ENCODE data around the gene ABCA1. TPM values are rescaled to one million over a fixed set of nuclear protein-coding genes. Genes with fewer than 3 reads are reported as not detected.

Gene ABCA1
- total and polyA plus RNA-seq, 10 of the 15 experiments (the other 5 are each of a cell fraction or from before 2014, with no cell fraction given), result 0.01 to 0.56 (median 0.16) TPM

DNA sequence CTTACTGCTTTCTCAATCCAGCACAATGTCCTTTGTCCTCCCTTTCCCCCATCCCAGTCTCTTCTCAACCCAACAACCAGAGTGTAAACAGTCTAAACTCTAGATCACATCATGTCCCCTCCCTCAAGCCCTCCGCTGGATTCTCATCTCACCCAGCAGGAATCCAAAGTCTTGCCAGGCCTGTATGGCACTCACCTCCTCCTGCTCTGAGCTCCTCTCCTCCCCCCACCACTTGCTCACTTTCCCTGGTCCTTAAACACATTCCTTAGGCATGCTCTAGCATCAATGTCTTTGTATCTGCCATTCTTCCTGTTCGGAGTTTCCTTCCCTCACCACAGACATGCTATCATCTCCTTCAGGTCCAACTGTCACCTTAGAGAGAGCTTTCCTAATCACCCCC lies 85.3 kb downstream of the ABCA1 start (continued):
- TF ChIP-seq, protein P1, sequence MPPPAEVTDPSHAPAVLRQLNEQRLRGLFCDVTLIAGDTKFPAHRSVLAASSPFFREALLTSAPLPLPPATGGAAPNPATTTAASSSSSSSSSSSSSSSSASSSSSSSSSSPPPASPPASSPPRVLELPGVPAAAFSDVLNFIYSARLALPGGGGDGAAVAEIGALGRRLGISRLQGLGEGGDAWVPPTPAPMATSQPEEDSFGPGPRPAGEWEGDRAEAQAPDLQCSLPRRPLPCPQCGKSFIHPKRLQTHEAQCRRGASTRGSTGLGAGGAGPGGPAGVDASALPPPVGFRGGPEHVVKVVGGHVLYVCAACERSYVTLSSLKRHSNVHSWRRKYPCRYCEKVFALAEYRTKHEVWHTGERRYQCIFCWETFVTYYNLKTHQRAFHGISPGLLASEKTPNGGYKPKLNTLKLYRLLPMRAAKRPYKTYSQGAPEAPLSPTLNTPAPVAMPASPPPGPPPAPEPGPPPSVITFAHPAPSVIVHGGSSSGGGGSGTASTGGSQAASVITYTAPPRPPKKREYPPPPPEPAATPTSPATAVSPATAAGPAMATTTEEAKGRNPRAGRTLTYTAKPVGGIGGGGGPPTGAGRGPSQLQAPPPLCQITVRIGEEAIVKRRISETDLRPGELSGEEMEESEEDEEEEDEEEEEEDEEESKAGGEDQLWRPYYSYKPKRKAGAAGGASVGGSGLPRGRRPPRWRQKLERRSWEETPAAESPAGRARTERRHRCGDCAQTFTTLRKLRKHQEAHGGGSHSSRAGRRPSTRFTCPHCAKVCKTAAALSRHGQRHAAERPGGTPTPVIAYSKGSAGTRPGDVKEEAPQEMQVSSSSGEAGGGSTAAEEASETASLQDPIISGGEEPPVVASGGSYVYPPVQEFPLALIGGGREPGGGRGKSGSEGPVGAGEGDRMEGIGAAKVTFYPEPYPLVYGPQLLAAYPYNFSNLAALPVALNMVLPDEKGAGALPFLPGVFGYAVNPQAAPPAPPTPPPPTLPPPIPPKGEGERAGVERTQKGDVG (CRISPR knock-in tag; IDR thresholded peaks at IDR 0.05), result no peak
- TF ChIP-seq NBN (IDR thresholded peaks at IDR 0.05), result no peak

DNA sequence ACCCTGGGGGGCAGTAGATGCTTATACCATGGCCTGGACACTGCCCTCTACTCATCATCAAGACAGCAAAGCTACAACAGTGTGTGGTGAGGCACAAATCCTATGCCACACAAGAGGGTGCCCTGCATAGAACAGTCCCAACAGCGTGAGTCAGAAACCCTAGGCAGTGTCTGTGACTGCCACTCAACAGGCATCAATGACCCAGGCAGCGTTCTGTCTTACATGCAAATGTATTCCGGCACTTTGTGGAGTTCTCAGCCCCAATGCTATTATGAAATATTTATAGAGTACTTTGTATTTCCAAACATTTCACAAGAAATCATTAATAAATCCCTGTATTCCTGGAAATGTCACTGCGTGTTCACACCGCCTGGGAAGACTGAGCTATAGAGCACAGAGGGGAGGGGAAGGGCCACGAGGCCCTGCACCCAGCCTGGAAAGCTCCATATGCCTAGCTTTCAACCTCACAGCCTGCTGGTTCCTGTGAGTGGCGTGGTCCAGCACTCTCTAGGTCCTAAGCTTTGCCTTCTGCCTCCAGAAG lies 86.3 kb downstream of the ABCA1 start:
- Histone ChIP-seq H3K9ac (ENCODE audit: control insufficient read depth, insufficient read depth, low read length) (no peak overlapping the region), H4K20me1 (ENCODE audit: control insufficient read depth, insufficient read depth) (no peaks in the 10 kb centered on the region), H2AFZ (ENCODE audit: control insufficient read depth, low read depth, low read length) (no peak overlapping the region), H3K4me1 (ENCODE audit: control insufficient read depth, insufficient read depth, low read length) (no peaks in the 10 kb centered on the region), H3K4me2 (ENCODE audit: control insufficient read depth, insufficient read depth) (no peak overlapping the region), H3K4me3 (no peak overlapping the region), H3K36me3 (ENCODE audit: control insufficient read depth in 2 of 2, insufficient read depth in 2 of 2, low read length in 1 of 2) (no peaks in the 10 kb centered on the region), H3K27me3 (replicated peaks in 1 of 2; ENCODE audit: control insufficient read depth in 2 of 2, insufficient read depth in 2 of 2, low read length in 1 of 2) (peaks cover 1 to 2% of the 10 kb centered on the region in 2 experiments; a peak in 2 of 4 replicates), H3K9me3 (replicated peaks; ENCODE audit: control insufficient read depth, insufficient read depth, low read length) (no peaks in the 10 kb centered on the region), H3K27ac (ENCODE audit: control insufficient read depth, insufficient read depth) (no peak overlapping the region), H3K79me2 (ENCODE audit: control insufficient read depth, insufficient read depth, low read length) (no peaks in the 10 kb centered on the region)
- in situ Hi-C loops (cut with MboI), result no loop called here
- RAD21 ChIA-PET (ENCODE audit: unreplicated experiment), result no interaction called here
- POLR2A ChIA-PET, result no interaction called here
- TF ChIP-seq EZH2 (IDR thresholded peaks at IDR 0.05; ENCODE audit: borderline replicate concordance, control insufficient read depth, low read depth, low read length) (no peak), CHD1 (IDR thresholded peaks at IDR 0.05; ENCODE audit: low read depth, low read length) (no peak), ZNF217 (IDR thresholded peaks at IDR 0.05) (no peak), RCOR1 (conservative IDR thresholded peaks at IDR 0.05; ENCODE audit: low read depth, low read length) (no peak)
- TF ChIP-seq, protein P2, sequence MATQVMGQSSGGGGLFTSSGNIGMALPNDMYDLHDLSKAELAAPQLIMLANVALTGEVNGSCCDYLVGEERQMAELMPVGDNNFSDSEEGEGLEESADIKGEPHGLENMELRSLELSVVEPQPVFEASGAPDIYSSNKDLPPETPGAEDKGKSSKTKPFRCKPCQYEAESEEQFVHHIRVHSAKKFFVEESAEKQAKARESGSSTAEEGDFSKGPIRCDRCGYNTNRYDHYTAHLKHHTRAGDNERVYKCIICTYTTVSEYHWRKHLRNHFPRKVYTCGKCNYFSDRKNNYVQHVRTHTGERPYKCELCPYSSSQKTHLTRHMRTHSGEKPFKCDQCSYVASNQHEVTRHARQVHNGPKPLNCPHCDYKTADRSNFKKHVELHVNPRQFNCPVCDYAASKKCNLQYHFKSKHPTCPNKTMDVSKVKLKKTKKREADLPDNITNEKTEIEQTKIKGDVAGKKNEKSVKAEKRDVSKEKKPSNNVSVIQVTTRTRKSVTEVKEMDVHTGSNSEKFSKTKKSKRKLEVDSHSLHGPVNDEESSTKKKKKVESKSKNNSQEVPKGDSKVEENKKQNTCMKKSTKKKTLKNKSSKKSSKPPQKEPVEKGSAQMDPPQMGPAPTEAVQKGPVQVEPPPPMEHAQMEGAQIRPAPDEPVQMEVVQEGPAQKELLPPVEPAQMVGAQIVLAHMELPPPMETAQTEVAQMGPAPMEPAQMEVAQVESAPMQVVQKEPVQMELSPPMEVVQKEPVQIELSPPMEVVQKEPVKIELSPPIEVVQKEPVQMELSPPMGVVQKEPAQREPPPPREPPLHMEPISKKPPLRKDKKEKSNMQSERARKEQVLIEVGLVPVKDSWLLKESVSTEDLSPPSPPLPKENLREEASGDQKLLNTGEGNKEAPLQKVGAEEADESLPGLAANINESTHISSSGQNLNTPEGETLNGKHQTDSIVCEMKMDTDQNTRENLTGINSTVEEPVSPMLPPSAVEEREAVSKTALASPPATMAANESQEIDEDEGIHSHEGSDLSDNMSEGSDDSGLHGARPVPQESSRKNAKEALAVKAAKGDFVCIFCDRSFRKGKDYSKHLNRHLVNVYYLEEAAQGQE (IDR thresholded peaks at IDR 0.05; ENCODE audit: low read depth, low read length), result no peak
- TF ChIP-seq, protein P3, sequence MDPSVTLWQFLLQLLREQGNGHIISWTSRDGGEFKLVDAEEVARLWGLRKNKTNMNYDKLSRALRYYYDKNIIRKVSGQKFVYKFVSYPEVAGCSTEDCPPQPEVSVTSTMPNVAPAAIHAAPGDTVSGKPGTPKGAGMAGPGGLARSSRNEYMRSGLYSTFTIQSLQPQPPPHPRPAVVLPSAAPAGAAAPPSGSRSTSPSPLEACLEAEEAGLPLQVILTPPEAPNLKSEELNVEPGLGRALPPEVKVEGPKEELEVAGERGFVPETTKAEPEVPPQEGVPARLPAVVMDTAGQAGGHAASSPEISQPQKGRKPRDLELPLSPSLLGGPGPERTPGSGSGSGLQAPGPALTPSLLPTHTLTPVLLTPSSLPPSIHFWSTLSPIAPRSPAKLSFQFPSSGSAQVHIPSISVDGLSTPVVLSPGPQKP (IDR thresholded peaks at IDR 0.05; ENCODE audit: low read depth, low read length), result no peak
- TF ChIP-seq, protein P4, sequence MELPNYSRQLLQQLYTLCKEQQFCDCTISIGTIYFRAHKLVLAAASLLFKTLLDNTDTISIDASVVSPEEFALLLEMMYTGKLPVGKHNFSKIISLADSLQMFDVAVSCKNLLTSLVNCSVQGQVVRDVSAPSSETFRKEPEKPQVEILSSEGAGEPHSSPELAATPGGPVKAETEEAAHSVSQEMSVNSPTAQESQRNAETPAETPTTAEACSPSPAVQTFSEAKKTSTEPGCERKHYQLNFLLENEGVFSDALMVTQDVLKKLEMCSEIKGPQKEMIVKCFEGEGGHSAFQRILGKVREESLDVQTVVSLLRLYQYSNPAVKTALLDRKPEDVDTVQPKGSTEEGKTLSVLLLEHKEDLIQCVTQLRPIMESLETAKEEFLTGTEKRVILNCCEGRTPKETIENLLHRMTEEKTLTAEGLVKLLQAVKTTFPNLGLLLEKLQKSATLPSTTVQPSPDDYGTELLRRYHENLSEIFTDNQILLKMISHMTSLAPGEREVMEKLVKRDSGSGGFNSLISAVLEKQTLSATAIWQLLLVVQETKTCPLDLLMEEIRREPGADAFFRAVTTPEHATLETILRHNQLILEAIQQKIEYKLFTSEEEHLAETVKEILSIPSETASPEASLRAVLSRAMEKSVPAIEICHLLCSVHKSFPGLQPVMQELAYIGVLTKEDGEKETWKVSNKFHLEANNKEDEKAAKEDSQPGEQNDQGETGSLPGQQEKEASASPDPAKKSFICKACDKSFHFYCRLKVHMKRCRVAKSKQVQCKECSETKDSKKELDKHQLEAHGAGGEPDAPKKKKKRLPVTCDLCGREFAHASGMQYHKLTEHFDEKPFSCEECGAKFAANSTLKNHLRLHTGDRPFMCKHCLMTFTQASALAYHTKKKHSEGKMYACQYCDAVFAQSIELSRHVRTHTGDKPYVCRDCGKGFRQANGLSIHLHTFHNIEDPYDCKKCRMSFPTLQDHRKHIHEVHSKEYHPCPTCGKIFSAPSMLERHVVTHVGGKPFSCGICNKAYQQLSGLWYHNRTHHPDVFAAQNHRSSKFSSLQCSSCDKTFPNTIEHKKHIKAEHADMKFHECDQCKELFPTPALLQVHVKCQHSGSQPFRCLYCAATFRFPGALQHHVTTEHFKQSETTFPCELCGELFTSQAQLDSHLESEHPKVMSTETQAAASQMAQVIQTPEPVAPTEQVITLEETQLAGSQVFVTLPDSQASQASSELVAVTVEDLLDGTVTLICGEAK (IDR thresholded peaks at IDR 0.05; ENCODE audit: borderline replicate concordance), result no peak
- 23% methylated on average over 7 of the region's 7 CpGs for WGBS (ENCODE audit: insufficient coverage, insufficient replicate concordance, low lambda C conversion rate, missing lambda C conversion rate)
- BruUV-seq (replicated peaks), result no TSS peak
- FAIRE-seq (no peak), DNase-seq (ENCODE audit: low read depth, low spot score) (no peak), ATAC-seq (no peak)
- CTCF ChIA-PET, result interaction anchor here (1.4 kb wide), 1 partner anchor 80 kb away, joined by 3 read pairs; no protein-coding TSS in a partner anchor
- SMC1A ChIA-PET (ENCODE audit: uncharacterized antibody, unreplicated experiment), result interaction anchor here (1.7 kb wide), 1 partner anchor 12 kb away, joined by 6 read pairs; no protein-coding TSS in a partner anchor
- intact Hi-C loops (cut with micrococcal nuclease; ENCODE audit: unreplicated experiment), result no loop called here
